Measurements from ENCODE around the gene GABRP.

DNA sequence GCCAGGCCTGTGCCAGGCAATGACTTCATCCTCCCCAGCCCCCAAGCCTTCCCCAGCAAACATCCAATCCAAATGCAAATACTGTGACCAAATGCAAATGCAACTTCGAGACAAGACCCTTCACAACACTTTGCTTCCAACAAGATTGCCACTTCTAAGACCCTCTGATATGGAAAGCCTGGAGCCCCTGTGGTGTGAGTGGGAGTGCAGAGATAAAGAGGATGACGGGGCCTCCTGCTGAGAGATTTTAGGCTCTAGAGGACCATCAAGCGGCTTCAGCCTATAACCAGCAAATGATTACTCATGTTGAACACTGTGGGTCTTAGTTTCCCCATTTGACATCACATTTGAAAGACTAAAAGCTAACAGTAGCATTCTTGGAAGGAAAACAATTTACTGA is 46.6 kb upstream of the GABRP start:
- TF ChIP-seq, protein P1, sequence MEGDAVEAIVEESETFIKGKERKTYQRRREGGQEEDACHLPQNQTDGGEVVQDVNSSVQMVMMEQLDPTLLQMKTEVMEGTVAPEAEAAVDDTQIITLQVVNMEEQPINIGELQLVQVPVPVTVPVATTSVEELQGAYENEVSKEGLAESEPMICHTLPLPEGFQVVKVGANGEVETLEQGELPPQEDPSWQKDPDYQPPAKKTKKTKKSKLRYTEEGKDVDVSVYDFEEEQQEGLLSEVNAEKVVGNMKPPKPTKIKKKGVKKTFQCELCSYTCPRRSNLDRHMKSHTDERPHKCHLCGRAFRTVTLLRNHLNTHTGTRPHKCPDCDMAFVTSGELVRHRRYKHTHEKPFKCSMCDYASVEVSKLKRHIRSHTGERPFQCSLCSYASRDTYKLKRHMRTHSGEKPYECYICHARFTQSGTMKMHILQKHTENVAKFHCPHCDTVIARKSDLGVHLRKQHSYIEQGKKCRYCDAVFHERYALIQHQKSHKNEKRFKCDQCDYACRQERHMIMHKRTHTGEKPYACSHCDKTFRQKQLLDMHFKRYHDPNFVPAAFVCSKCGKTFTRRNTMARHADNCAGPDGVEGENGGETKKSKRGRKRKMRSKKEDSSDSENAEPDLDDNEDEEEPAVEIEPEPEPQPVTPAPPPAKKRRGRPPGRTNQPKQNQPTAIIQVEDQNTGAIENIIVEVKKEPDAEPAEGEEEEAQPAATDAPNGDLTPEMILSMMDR (IDR thresholded peaks at IDR 0.05; ENCODE audit: low read depth, low read length, poor library complexity, severe bottlenecking), result no peak
- no peak for TF ChIP-seq EZH2phosphoT487 (IDR thresholded peaks at IDR 0.05; ENCODE audit: borderline replicate concordance, low read length)

All from DOHH2 (cell line).